HFF-Myc (cell line): ENCODE measurements around the gene SAG.

Experiments used
- DNase-seq: peaks from one replicate; pipeline ENCODE4 v3.0.0-alpha.2; 2011; ENCODE audit warnings: low read depth; ENCODE audit errors: extremely low read depth
- H3K4me3 ChIP-seq: replicated peaks from 2 replicates; pipeline ENCODE4 v1.5.1; 2011; ENCODE audit warnings: low read depth, mild to moderate bottlenecking, control low read depth, low read length
- TF ChIP-seq, protein P1 (sequence below): IDR thresholded peaks from 2 replicates; pipeline ENCODE4 v1.5.1; 2012; ENCODE audit warnings: mild to moderate bottlenecking, low read depth, low read length, control low read depth; ENCODE audit errors: missing control alignments

Gene SAG

DNA sequence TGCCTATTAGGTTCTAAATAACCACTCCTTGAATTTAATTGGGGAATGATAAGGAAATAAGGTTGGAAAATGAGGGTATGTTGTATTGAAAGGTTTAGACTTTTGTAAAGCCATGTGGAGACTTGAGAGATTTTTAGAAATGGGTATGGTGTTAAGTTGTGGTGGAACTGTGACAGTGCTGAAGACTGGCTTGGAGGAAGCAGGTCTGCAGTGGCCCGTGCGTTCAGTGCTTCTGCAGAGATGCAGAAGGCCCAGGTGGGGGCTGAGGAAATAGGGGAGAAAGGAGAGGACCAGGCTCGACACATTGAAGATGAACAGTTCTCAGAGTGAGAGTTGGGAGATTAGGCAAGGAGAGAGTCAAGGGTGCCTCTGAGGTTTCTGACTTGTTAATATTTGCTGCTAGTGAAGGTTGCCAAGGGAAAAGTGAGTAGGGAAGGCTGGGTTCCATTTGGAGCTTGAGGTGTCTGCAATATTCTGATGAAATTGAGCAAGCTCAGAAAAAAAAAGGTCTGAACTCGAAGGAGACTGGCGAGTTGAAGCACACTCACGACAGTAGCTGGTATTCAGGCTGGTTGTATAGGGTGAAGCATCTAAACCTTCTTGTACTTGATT, 25.5 kb upstream of the SAG start:
- TF ChIP-seq, protein P1, sequence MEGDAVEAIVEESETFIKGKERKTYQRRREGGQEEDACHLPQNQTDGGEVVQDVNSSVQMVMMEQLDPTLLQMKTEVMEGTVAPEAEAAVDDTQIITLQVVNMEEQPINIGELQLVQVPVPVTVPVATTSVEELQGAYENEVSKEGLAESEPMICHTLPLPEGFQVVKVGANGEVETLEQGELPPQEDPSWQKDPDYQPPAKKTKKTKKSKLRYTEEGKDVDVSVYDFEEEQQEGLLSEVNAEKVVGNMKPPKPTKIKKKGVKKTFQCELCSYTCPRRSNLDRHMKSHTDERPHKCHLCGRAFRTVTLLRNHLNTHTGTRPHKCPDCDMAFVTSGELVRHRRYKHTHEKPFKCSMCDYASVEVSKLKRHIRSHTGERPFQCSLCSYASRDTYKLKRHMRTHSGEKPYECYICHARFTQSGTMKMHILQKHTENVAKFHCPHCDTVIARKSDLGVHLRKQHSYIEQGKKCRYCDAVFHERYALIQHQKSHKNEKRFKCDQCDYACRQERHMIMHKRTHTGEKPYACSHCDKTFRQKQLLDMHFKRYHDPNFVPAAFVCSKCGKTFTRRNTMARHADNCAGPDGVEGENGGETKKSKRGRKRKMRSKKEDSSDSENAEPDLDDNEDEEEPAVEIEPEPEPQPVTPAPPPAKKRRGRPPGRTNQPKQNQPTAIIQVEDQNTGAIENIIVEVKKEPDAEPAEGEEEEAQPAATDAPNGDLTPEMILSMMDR, result no peak
- DNase-seq, result no peak
- no peak overlapping the region for H3K4me3 ChIP-seq

DNA sequence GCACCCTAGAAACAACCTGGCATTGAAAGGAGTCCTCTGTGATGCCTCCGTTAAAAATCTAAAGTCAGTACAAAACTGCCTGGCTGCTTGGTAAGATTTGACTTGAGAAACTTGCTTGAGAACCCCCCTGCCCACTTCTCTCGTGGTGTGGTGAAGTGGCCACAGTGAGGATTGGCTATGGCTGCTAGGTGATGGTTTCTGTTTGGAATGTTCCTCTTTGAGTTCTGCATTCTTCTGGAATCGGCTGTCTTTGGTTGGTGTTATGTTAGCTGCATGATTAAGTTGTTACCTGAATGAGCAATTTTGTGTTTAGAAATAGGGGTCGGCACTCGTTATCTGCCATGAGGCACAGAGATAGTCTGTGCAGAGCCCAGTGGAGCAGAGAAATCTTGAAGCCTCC, 21.7 kb upstream of the SAG start:
- TF ChIP-seq, protein P1, result no peak
- DNase-seq, result no peak
- no peak overlapping the region for H3K4me3 ChIP-seq

DNA sequence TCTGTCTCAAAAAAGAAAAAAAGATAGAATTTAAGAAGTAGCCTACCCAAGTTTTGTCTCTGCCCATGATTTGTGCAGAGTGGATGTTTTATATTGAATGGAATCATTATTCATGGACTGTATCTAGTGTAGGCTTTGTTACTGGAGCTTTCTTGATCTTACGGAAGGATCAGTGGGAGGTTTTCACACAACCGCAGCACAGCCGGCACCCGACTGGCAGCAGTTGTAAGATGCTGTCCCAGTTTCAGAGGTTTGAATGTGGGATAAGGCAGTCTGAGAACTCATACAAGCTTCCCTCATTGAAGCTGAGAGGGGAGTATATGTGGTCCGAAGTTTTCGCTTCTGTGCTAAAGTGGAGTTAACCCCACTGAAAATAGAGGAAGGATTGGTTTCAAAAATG, 19.7 kb upstream of the SAG start:
- no peak overlapping the region for H3K4me3 ChIP-seq
- no peak for DNase-seq
- TF ChIP-seq, protein P1, result no peak

DNA sequence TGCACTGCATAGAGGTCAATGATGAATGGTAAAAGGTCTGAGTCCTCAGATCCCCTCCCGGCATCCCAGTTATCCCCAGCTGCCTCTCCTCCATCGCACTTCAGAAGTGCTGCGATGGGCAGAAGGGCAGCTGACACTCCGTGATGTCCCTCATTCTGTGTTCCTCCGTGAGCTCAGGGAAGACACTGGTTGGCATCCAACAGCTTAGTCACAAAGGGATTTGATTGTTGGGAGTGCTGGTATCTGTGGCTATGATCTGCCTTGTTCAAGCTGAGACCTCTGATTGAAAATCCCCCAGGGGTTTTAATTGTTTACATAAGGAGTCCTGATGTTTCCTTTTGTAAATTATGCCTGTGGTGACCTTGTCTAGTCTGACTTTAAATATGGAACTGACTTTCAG, 19.0 kb upstream of the SAG start:
- TF ChIP-seq, protein P1, result no peak
- H3K4me3 ChIP-seq, result no peak overlapping the region
- DNase-seq, result no peak

DNA sequence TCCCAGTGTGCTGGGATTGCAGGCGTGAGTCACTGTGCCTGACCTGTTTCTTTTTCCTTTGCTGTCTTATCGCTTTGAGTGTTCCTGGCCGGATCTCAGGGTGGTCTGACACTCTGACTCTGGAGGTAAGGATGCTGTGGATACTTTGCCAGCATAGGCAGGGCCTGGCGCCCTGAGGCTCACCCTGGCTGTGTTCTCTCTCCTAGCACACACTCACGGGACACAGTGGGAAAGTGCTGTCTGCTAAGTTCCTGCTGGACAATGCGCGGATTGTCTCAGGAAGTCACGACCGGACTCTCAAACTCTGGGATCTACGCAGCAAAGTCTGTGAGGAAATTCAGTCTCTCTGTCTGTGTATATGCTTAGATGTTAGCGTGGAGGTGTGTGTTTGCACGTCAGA, 18.0 kb upstream of the SAG start:
- TF ChIP-seq, protein P1, result no peak
- no peak overlapping the region for H3K4me3 ChIP-seq
- DNase-seq, result no peak

DNA sequence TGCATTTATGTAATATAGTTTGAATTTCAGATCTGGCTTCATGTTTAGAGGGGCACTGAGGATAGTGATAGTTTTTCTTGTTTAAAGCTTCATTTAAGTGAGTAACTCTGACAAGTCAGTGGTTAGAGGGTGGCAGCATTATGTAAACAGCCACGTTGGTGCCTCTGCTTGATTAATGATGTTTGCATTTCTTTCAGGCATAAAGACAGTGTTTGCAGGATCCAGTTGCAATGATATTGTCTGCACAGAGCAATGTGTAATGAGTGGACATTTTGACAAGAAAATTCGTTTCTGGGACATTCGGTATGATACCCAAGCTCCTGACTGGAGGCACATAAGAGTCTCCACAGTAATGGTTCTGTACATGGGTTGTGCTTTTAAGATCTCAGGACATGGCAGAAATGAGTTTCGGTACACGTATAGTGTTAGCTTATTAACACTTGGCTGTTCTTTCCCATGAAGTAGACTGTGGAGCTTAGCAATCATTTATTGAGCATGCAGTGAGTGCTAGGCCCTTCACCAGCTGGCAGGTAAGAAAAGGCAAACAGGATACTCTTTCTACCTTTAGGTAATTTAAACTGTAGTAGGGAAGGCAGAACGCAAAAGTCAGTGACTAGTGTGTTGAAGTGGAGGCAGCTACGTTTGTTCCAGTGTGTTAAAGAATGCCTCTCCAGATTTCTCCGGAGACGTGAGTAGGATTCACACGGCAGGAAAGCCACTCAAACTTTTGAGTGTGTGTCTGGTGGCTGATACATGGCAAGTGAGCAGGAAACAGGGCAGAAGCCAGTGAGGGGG, 17.4 kb upstream of the SAG start:
- TF ChIP-seq, protein P1, result no peak
- no peak for DNase-seq
- H3K4me3 ChIP-seq, result no peak overlapping the region
